Fibroblast of lung (primary cell): ENCODE results near the gene UTF1.

Experiments
- CTCF ChIP-seq, 2 donors: IDR thresholded peaks in 1 of 2; conservative IDR thresholded peaks in 1 of 2; 1 replicate in 1 of 2; 2 replicates in 1 of 2; pipeline ENCODE4 v1.5.1; 2011 to 2012; ENCODE audit warnings: low read length in 2 of 2, control low read depth in 1 of 2, inconsistent platforms in 1 of 2, low read depth in 1 of 2, mild to moderate bottlenecking in 1 of 2
- EZH2 ChIP-seq: IDR thresholded peaks from 2 replicates; pipeline ENCODE4 v1.5.1; 2012; ENCODE audit warnings: low read length, control low read depth, mild to moderate bottlenecking; ENCODE audit errors: missing control alignments

- TF ChIP-seq CTCF (conservative IDR thresholded peaks at IDR 0.05 in 1 of 2, IDR thresholded peaks at IDR 0.05 in 1 of 2; ENCODE audit: low read depth in 1 of 2, low read length in 2 of 2) (no peak), EZH2 (no peak)
Observed at GRCh38 chr10:133214468-133215410, 15.3 kb upstream of the UTF1 start.
